ENCODE data around the gene IL15RA. TPM values are rescaled to one million over a fixed set of nuclear protein-coding genes. Genes with fewer than 3 reads are reported as not detected.
"Not testable (repeated sequence)": the region's sequence is repeated elsewhere in the genome, so short reads cannot be mapped to it uniquely, and the experiment has no call there.

IL15RA gene
- total RNA-seq, 1 donor from 2014 or later, result 31.2 TPM

- intact Hi-C loops (cut with micrococcal nuclease), result no loop called here
Observed at GRCh38 chr10:5932345-5932744, 45.0 kb downstream of the IL15RA start.

GRCh38 chr10:5930272-5930671 is 47.1 kb downstream of the IL15RA start:
- intact Hi-C loops (cut with micrococcal nuclease), result no loop called here

- intact Hi-C loops (cut with micrococcal nuclease), result no loop called here
Observed at GRCh38 chr10:5929442-5929841, 47.9 kb downstream of the IL15RA start.

GRCh38 chr10:5927306-5927705 is 50.0 kb downstream of the IL15RA start:
- intact Hi-C loops (cut with micrococcal nuclease), result no loop called here

- intact Hi-C loops (cut with micrococcal nuclease), result no loop called here
Observed at GRCh38 chr10:5924889-5925288, 52.5 kb downstream of the IL15RA start.

GRCh38 chr10:5921746-5922145 is 55.6 kb downstream of the IL15RA start:
- intact Hi-C loops (cut with micrococcal nuclease), result no loop called here

GRCh38 chr10:5919568-5919967 is 57.8 kb downstream of the IL15RA start:
- intact Hi-C loops (cut with micrococcal nuclease), result no loop called here

GRCh38 chr10:5918763-5919162 is 58.6 kb downstream of the IL15RA start:
- intact Hi-C loops (cut with micrococcal nuclease), result no loop called here

- intact Hi-C loops (cut with micrococcal nuclease), result no loop called here
Observed at GRCh38 chr10:5917305-5917704, 60.0 kb downstream of the IL15RA start.

- intact Hi-C loops (cut with micrococcal nuclease), result no loop called here
Observed at GRCh38 chr10:5915451-5915850, 61.9 kb downstream of the IL15RA start.

GRCh38 chr10:5913736-5914135 is 63.6 kb downstream of the IL15RA start:
- intact Hi-C loops (cut with micrococcal nuclease), result no loop called here

- intact Hi-C loops (cut with micrococcal nuclease), result no loop called here
Observed at GRCh38 chr10:5911670-5912069, 65.7 kb downstream of the IL15RA start.

- intact Hi-C loops (cut with micrococcal nuclease), result no loop called here
Observed at GRCh38 chr10:5910323-5911100, 66.8 kb downstream of the IL15RA start.

GRCh38 chr10:5908676-5909075 is 68.7 kb downstream of the IL15RA start:
- intact Hi-C loops (cut with micrococcal nuclease), result not testable (repeated sequence)

GRCh38 chr10:5906651-5907050 is 70.7 kb downstream of the IL15RA start:
- intact Hi-C loops (cut with micrococcal nuclease), result no loop called here

- intact Hi-C loops (cut with micrococcal nuclease), result no loop called here
Observed at GRCh38 chr10:5905854-5906507, 71.4 kb downstream of the IL15RA start.

GRCh38 chr10:5904227-5904626 is 73.1 kb downstream of the IL15RA start:
- intact Hi-C loops (cut with micrococcal nuclease), result no loop called here

GRCh38 chr10:5903563-5903962 is 73.8 kb downstream of the IL15RA start:
- intact Hi-C loops (cut with micrococcal nuclease), result no loop called here

GRCh38 chr10:5902511-5903274 is 74.7 kb downstream of the IL15RA start:
- intact Hi-C loops (cut with micrococcal nuclease), result no loop called here
